Measurements from ENCODE around the gene TMEM272.

TMEM272 gene

DNA sequence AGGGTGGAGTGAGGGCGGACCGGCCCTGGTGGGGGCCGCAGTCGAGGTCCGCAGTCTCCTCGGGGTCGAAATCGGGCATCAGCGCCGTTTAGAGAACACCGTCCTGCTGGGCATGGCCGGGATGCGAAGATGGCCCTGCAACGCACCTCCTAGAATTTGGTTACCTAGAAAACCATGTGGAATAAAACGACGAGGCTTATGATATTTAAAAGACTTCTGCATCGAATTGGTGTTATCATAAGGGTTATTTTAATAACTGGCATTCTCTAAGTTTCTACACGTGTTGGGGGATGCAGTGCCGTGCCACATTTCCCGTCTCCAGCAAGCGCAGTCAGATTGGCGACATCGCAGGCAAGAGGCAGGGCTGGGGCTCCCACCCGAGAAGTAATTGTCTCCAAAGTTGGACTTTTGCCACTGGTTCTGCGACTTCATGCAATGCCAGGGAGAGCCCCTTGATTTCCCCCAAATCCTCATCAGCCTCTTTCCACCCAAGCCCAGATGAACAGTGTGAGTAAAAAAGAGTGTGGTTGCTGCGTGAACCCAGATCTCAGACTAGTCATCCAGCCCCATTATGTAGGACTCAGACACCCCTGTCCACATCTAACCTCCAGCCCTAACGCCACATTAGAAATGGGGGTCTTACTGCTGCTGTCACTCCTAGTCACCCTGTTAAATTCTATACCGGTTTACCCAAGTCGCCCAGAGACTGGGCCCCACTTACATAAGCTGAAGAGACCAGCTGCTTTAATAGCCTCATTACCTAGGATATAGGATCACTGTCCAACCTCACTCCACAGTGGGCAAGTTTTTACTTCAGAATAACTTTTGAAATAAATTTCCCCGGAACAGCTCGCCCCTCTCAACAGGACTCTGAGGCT, 40.4 kb downstream of the TMEM272 start:
- peak; percentile 42 for DNase-seq

DNA sequence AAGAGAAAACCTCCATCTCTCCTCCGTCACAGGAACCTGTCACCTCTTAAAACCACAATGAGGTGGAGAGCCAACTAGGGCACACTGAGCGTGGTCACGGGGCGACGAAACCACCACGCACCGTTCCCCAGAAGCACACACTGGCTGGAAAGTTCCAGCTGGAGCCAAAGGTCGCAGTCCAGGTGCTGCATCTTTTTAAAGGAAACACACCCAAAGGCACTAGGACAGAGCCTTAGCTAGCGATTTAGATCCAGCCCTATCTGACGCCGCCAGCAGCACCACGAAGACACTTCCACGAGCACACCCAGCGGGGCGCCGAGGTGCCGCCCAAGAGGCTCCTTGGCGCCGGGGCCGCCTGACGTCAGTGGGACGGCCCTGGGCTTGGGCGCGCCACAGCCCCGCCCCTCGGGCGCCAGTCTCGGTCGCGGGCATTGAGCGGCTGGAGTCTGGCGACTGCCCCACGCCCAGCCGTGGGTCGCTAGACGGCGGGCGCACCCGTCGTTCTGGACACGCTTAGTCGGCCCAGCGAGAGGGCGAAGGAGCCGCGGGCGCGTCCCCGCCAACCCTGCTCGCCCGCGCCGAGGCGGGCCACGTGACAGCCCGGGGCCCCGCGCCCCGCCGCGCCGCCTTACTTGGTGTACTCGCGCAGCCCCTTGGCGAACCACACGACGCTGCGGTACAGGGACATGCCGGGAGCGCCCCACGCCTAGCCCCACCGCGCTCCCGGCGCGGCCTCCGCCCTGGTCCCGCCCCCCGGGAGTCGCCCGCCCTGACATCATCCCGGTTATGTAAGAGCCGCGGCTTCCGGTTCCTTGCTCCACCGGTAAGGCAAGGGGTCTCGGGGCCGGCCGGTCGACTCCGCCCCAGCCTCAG, 41.3 kb downstream of the TMEM272 start, which contains the start of gene DHRS12:
TSS of gene DHRS12 (minus strand) at position 742 of the 873 bp plus-strand sequence. CDS start 4,504 bp downstream, outside the sequence.
- DNase-seq = peak; percentile 65

DNA sequence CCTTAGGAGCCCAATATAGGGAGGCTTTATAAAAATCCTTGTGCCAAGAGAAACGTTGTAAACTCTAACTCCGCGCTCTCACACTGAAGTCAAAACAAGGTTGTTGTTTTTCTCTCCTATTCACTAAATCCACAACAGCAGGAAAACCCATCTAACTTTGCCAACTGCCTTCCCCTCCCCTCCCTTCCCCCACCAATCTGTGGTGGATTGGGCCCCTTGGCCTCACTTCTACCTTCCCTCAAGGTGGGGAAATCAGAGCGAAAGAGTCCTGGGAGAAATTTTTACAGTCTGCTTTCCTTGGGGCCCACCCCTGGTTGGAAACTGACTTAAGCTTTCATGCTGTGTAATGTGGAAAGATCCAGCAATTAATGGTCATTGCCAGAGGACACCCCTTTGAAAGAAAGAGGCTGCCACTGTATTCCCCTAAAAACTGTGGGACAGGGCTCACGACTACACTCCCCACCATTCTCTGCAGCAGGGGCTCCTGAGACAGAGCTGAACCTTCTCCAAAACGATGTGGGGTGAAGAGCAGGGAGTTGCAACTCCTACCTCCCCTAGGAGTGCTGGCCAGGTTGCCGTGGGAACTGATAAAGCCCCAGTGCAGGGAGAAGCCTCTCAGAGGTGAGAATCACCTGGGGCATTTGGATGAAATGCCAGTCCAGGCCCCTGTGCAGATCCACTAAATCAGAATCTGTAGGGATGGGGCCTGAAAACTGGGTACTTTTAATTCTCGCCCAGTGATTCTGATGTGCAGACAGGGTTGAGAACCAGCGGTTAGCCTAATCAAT, 42.2 kb downstream of the TMEM272 start:
- DNase-seq = no peak

DNA sequence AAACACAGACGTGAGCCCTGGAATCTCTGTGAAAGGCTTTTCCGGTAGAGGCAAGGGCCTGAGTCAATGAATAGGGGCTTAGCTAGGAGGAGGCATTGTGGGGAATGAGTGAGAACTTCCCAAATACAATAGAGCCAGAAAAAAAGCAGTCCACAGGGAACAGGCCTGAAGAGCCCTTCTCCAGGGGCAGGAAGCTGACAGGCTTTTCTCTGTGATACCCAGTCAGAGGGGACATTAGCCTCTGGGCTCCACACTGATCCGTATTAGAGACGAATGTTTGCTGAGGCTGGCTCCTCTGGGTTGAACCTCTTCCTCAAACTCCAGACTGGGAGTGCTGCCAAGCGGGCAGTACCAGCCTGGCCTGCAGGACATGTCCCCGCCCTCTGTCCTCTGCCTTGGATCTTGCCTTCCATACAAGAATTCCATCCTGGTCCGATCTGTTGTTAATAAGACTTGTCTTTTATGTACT, 43.3 kb downstream of the TMEM272 start:
- no peak for DNase-seq

DNA sequence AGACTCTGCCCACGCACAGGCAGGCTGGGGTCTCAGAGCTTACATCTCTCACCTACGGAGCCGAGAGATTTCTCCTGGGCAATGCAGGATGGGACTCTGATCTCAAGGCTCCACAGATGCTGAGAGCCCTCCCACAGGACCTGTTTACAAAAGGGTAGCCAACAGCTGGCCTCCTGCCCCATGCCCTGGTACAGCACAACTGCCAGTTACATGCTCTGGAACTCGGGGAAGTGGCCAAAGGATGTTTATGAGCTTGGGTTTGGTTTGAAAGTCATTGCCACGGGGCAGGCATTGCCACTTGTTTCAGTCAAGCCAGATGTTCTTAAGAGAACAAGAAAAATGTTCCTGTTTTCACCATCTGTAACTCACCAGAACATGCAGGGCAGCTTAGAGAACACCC, 44.5 kb downstream of the TMEM272 start:
- DNase-seq = no peak

DNA sequence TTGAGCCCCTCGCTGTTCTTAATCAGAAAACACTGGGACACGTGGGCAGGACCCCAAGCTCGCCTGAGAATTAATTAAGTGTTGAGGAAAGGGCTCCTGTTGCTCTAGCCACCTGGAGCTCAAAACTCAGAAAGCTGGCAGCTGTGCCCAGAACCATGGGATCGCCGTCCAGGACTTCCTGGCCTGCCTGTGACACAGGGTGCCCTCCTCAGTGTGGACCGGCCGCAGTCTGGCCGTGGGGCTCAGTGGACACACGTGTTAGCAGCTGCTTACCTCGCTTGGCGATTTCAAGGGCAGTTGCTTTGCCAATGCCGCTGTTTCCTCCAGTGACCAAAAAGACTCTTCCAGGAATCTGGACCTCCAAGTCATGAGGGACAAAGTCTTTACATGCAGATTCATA, 45.7 kb downstream of the TMEM272 start:
- DNase-seq = no peak

DNA sequence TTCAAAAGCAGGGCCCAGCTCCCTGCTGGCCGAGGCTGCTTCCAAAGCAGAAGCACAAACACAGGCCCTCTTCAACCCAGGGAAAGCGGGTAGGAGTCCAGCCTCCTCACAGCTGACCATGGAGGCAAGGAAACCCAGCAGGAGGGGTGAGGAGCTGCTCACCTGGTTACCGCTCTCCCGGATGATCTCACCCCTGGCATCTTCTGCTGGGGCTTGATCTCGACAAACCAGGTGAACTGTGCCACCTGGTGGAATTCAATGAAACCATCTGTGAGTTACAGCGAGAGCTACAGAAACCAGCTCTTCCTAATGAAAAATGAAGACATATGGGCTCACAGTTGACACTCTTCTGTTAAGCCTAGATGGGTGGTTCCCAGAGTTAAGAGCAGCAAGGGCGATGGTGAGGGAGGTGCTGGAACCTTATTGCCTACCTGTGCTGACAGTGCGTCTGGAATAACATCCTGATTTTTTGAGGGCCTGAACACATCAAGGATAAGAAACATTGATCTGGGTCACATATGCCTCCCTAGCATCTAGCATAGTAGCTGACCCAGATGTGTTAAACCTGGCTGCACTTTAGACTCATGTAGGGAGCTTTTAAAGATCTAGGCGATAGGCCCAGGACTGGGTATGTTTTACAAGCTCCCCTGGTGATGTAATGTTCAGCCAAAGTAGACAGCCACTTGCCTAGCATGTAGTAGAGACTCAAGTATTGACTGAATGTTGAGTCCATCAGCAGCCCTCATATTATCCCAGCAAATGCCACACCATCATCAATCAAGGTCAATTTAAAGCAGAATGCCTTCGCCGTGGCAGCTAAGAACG, 47.1 kb downstream of the TMEM272 start:
- DNase-seq = peak; percentile 86

DNA sequence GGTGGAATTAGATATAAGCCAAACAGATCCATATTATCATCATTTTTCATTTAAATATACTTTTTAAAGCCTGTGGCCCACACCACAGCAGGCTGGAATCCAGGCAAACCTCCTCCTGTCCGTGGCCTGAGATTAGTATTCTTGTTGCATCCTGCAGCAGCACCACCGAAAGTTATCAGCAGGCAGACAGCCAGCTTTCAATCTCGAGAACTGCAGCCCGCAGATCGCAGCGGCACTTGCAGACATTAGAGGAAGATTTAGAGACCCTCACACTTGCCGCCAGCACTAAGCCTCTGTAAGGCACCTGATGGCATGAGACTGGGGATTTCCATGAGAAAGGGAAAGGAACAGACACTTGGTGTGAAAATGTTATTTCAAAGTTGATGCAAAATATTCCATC, 48.4 kb downstream of the TMEM272 start:
- DNase-seq = no peak

DNA sequence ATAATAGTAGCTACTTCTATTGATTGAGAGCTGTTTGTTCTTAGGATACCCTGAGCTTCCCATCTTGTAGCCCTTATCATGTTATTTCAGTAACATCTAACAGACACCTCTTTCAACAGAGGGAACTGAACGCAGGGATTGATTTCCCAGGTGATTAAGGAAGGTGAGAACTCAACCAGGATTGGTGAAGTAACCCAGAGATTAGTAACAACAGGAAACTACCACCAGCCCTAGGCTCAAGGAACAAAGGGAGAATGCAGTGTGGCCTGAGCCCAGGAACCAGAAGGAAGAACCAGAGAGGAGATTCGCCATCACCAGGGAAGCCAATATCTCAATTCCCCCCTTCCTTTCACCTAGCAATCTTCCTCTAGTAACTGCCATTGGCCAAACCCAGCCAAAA, 49.6 kb downstream of the TMEM272 start:
- DNase-seq = no peak

DNA sequence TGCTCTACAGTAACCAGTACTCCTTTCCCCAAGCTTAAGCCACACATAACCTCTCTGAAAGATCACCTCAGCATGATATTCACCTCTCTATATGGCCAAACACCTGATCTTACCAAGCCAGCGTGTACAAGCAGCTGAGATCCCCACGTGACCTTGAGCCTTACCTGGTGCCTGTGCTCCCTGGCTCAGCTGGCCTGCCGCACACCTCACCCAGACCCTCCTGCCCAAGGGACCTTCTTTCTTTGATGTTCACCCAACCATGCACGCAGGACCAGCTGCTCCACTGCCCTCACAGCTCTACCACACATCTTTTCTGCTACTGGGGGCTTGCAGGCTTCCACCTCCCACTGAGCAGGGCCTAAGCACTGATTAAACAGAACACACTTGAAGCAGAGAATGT, 50.0 kb downstream of the TMEM272 start:
- no peak for DNase-seq

DNA sequence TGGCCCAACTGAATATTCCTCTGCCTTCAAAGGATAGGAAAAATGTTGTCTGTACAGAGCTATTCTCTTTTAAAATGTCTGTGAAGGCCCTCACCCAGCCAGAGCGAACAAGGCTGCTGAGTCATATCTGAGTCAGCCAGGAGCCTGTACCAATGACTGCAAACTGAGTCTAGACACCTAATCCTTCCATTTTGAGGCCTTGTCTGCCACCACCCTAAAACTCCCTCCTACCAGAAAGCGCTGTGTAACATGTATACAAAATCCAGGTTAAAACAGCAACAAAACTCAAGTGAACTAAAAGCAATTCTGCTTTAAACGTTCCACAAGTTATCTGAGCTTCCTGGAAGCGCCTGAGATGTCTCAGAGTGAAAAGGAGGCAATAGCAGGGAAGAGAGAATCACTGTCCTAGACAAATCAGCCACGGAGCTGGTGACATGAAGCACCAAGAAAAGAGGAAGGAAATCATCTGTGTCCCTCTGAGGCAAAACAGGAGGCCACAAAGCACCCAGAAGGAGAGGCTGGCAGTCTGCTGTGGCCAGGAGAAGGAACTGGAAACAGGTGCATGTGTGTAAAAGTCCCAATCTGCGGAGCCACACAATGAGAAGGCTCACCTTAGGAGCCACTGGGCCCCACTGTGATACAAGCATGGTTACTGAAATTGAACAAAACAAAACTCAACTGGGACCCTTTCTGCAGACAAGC, 51.3 kb downstream of the TMEM272 start:
- DNase-seq = no peak

DNA sequence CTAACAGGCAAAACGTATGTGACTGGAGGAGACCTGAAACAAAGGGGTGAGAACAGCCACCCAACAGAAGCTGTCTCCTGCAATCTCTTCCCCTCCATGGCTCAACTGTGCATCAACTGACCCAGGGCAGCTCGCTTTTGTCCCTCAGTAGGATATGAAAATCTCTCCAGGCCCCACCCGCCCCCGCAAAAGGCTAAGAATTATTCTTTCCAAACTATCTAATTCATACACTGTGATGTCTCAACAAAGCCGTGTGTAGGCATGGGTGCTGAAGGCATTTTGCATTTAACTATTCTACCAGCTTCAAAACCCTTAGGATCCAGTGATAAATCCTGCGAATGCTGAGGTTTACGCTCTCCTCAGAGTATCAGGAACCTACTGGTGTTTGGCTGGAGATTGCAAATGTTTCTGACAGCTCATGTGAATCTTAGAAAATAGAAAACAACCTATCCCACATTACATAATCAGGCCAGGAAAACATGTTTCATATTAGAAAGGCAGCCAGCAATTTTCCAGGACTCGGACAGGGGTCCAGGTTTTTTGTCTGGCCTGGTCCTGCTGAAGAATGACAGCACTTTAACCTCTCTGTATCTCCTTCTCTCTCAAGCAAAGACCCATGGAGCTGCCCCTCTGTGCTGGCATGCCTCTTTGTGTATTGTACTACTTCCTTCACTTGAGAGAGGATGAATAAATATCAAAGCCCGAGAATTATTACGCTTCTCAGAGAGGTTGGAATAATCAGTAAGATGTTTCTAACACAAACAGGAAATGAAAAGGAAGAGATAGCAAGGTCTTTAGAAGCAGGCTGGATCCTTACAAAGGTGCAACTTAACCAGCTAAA, 58.3 kb downstream of the TMEM272 start:
- peak; percentile 51 for DNase-seq

DNA sequence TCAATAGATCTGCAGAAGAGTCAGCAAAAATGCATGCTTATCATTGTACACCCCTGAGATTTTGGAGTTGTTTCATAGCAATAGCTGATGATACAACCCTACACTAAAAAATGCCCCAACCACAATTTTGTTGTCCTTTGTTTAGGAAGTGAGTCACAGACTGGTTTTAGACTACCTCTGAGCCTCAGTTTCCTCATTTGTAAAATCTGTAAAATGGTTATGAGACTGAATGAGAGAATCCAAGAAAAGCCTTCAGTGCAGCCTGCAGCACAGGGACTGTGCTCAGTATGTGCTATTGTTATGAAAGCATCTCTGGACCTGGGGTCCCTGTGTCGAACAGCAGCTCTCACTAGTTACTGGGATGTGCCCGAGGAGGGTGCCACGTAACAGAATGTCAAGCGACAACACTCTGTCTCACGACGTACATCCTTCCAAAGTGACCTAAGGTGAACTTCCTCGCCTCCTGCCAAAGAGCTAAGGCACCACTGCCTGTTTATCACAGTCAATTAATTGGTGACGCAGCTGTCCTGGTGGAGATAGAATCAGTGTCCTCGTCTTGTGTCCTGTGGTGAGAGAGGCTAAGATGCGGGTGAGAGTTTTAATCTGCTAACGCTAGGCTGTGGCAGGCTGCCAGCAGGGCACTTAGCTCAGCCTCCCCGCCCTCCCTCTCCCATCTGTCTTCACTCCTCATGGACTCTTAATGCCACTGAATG, 59.1 kb downstream of the TMEM272 start:
- peak; percentile 91 for DNase-seq

DNA sequence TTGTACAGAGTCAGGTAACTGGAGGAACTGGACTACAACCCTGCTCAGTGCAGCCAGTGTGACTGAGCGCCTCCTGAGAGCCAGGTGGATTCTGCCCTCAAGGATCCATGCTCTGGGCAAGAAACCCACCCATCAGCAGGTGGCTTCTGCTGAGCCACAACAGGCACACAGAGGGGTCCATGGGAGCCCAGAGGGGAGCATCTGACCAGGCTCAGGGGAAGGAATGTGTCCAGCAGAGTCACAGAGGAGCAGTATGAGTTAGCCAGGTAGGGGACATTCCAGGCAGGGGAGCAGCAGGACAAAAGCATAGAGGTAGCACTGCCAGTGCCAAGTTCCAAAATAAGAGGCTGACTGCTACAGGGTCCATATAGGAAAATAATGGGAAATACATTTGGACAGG, 60.9 kb downstream of the TMEM272 start:
- no peak for DNase-seq

DNA sequence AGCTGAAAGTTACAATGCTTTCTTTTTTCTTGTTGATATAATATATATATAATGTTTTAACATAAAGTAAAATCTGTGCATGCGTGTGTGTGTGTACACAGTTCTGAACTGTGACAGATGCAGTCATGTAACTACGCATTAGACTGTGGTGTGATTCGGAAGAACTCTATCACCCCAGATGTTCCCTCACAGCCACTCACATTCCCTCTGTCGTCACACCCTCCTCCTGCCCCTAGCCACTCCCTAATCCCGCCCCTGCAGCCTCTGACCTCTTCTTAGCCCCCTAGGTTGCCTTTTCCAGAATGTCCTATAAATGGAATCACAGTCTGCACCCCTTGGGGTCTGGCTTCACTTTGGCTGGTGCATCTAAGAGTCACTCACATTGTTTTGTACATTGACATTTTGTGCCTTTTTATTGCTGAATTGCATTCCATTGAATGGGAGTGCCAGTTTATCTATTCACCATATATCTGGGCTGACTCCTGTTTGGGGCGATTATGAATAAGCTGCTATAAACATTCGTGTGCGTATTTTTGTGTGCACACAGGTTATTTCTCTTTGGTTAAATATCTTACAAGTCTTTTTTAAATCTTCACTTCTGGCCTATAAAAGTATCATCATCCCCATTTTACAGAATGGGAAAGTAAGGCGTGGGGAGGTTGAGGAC, 61.4 kb downstream of the TMEM272 start:
- DNase-seq = no peak

DNA sequence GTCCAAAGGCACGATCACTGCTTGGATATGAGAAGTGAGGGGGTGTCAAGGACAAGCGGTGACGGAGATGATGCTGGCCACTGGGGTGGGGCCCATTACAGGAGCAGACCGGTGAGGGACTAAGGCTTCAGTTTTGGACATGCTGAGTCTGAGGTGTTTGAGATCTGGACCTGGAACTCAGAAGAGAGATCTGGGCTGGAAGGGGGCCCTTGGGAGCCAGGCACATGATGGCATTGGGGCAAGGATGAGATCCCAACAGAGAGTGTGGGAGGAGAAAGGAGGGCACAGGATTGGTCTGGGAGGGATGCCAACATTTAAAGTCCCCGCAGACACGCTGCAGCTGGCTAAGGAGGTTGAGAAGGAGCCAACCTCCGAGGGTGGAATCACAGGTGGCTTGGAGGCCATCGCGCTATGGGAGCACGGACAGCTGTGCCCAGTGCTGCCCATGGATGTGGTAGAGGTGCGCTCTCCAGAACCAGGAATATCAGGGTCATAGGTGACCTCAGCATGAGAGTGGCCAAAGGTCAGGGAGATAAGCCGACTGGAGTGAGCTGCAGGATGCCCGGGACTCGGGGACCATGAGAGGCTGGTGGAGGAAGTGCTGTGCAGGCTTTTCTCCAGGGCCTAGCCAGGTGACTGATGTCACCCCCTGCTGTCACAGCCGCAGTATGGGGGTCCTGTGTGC, 62.8 kb downstream of the TMEM272 start:
- no peak for DNase-seq

DNA sequence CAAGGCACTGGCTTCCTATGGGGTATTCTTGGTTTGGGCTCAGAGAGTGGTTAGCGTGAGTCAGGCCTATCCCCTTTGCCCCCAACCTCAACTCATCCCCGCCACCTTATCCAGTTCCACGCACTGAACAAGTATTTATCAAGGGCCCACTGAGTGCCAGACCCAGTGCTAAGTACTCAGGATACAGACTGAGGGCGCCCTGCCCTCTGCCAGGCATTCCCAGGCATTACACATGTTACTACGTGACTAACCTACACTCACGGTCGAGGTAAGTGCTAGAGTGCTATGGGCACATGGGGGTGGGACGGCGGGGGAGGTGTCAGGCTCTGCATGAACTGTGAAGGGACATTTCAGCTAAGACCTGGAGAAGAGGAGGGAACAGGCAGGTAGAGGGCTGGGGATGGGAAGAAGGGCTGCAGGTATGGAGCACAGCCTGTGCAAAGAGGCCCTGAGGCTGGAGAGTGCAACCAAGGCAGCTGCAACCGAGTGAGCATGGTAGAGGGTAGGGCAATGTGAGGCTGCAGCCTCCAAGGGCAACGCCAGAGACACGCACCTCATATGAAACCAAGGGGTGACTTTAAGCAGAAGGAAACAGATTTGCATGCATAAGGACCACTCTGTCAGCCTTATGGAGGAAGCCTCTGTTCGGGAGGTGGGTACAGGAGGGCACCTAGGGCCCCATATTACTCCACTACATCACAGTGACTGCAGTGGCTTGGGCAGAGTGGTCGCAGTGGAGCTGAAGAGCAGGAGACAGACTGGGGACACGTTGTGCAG, 63.5 kb downstream of the TMEM272 start:
- no peak for DNase-seq

DNA sequence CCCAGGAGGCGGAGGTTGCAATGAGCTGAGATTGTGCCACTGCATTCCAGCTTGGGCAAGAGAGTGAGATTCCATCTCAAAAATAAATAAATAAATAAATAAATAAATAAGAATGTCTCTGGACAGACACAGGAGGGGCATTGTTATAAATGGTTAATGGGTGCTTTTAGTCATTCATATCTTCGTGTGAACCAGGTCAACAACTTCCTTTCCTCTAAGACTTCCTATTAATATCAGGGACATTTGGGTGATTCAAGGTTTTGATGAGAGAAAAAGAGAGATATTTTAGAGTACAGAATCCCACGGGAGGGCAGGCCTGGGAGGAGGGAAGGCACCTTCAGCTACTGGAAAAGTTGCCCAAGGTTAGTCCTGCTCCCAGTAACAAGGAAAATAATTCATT, 64.9 kb downstream of the TMEM272 start:
- DNase-seq = no peak
